GM12878 (cell line): ENCODE data around the gene DMRT2. TPM values are rescaled to one million over a fixed set of nuclear protein-coding genes. Genes with fewer than 3 reads are reported as not detected.

ENCODE experiments used
- ATAC-seq: fragments of 200-7000 bp; cut with Tn5 transposase; 3 replicates; pipeline ENCODE4 v1.9.1; 2020; ENCODE audit warnings: mild to moderate bottlenecking, moderate library complexity
- BruUV-seq: library from RNA; stranded (reverse); fragments of 400-500 nt; replicated peaks from 2 replicates; lab custom pipeline; 2021; lab: Mats Ljungman, UMichigan
- CTCF ChIA-PET: fragments of 300-600 bp; sonication (Branson Sonifier 250); formaldehyde crosslinking; extraction: SDS; loops from one replicate; lab custom pipeline; 2021; ENCODE audit warnings: inconsistent platforms; lab: Yijun Ruan, JAX
- POLR2A ChIA-PET: fragments of 350-600 bp; formaldehyde crosslinking; extraction: SDS; loops from one replicate; lab custom pipeline; 2021; ENCODE audit warnings: inconsistent platforms; lab: Charles Lee
- RAD21 ChIA-PET: fragments of 300-600 bp; sonication (Branson Sonifier 250); formaldehyde crosslinking; loops from one replicate; lab custom pipeline; 2023; ENCODE audit warnings: antibody characterized with exemption; ENCODE audit not compliant: unreplicated experiment; lab: Charles Lee
- SMC1A ChIA-PET: fragments of 300-600 bp; sonication (Branson Sonifier 250); formaldehyde crosslinking; loops from one replicate; lab custom pipeline; 2023; ENCODE audit not compliant: unreplicated experiment, uncharacterized antibody; lab: Charles Lee
- DNase-seq: peaks from one replicate; pipeline ENCODE4 v3.0.0-alpha.2; 2011; ENCODE audit warnings: low read depth, low spot score
- FAIRE-seq: peaks from 3 replicates; lab custom pipeline; 2011; peaks lifted over from hg19 to GRCh38; lab: Jason Lieb, UNC
- H2AFZ ChIP-seq: 2 replicates; pipeline ENCODE4 v1.6.0; 2011; ENCODE audit warnings: low read depth, low read length, control low read depth; ENCODE audit not compliant: control insufficient read depth
- H3K27ac ChIP-seq: 2 replicates; pipeline ENCODE4 v1.5.1; 2011; ENCODE audit warnings: control low read depth; ENCODE audit not compliant: control insufficient read depth, insufficient read depth
- H3K27me3 ChIP-seq, 2 experiments: replicated peaks in 1 of 2; 2 replicates each; pipeline versions ENCODE4 v1.6.0 to v1.6.1; 2011; ENCODE audit warnings: low read length in 1 of 2; ENCODE audit not compliant: control insufficient read depth in 2 of 2, insufficient read depth in 2 of 2
- H3K36me3 ChIP-seq, 2 experiments: 2 replicates each; pipeline ENCODE4 v1.5.1; 2011; ENCODE audit warnings: low read length in 1 of 2; ENCODE audit not compliant: control insufficient read depth in 2 of 2, insufficient read depth in 2 of 2
- H3K4me1 ChIP-seq: 2 replicates; pipeline ENCODE4 v1.6.1; 2011; ENCODE audit warnings: mild to moderate bottlenecking, low read length, moderate library complexity, mixed read lengths; ENCODE audit not compliant: control insufficient read depth, insufficient read depth
- H3K4me2 ChIP-seq: 2 replicates; pipeline ENCODE4 v1.6.0; 2011; ENCODE audit warnings: control low read depth; ENCODE audit not compliant: control insufficient read depth, insufficient read depth
- H3K4me3 ChIP-seq: fragments of 200-600 bp; sonication (generic); 2 replicates; pipeline ENCODE4 v1.5.1; 2016
- H3K79me2 ChIP-seq: 2 replicates; pipeline ENCODE4 v1.6.0; 2011; ENCODE audit warnings: low read length; ENCODE audit not compliant: control insufficient read depth, insufficient read depth
- H3K9ac ChIP-seq: 2 replicates; pipeline ENCODE4 v1.8.0; 2011; ENCODE audit warnings: low read length, control low read depth, mixed read lengths; ENCODE audit not compliant: control insufficient read depth, insufficient read depth
- H3K9me3 ChIP-seq: replicated peaks from 3 replicates; pipeline ENCODE4 v1.5.1; 2011; ENCODE audit warnings: mild to moderate bottlenecking, low read length; ENCODE audit not compliant: control insufficient read depth, insufficient read depth
- H4K20me1 ChIP-seq: 2 replicates; pipeline ENCODE4 v1.6.0; 2011; ENCODE audit not compliant: control insufficient read depth, insufficient read depth
- CREM ChIP-seq: IDR thresholded peaks from 2 replicates; pipeline ENCODE4 v1.6.1; 2014; ENCODE audit warnings: antibody characterized with exemption, low read depth
- RELA ChIP-seq: fragments of 450-650 bp; IDR thresholded peaks from 2 replicates; pipeline ENCODE4 v1.8.0; 2014; ENCODE audit warnings: borderline replicate concordance; ENCODE audit not compliant: partially characterized antibody
- SRF ChIP-seq, 2 experiments: IDR thresholded peaks; 2 replicates each; pipeline ENCODE4 v1.6.1; 2011; ENCODE audit warnings: low read depth in 2 of 2, low read length in 2 of 2, mild to moderate bottlenecking in 1 of 2, moderate library complexity in 1 of 2
- ZSCAN29 ChIP-seq: fragments of 450-650 bp; IDR thresholded peaks from 2 replicates; pipeline ENCODE4 v1.6.1; 2017; ENCODE audit warnings: mild to moderate bottlenecking, moderate library complexity
- WGBS: methylation state at CpG from one replicate; pipeline ENCODE4 v1.1.6; 2016; ENCODE audit warnings: low lambda C conversion rate; ENCODE audit not compliant: insufficient replicate concordance, insufficient coverage; ENCODE audit errors: missing lambda C conversion rate; 5-methylcytosine and 5-hydroxymethylcytosine counted together
- in situ Hi-C: fragments of 300-500 bp; cut with MboI; formaldehyde crosslinking; loops from 9 replicates; pipeline ENCODE4 v1.14.3; 2018; ENCODE audit warnings: mixed read lengths
- intact Hi-C: fragments of 100-400 bp; cut with micrococcal nuclease; formaldehyde crosslinking; loops from one replicate; pipeline ENCODE4 v1.14.2; 2022; ENCODE audit not compliant: unreplicated experiment
- polyA plus RNA-seq, 11 experiments: library from polyadenylated mRNA; depleted of rRNA in 4 of 11; unstranded in 6 of 11; stranded (reverse) in 5 of 11; fragments of >200 nt; fragmentation: Nextera tagmentation in 4 of 11; fragmentation: Illumina TruSeq in 1 of 11; extraction: Ambion mirVana in 4 of 11; extraction: Trizol in 1 of 11; gene quantifications; 1 replicate in 1 of 11; 2 replicates in 10 of 11; pipeline versions ENCODE4 v1.2.1 to v1.2.3, GENCODE V29; 2011 to 2016; ENCODE audit warnings: inconsistent platforms in 2 of 11, missing spikeins in 2 of 11, low read depth in 1 of 11
- total RNA-seq, 4 experiments: library from RNA; depleted of rRNA in 3 of 4; stranded (reverse); fragments of >200 nt in 3 of 4; fragmentation: Illumina TruSeq in 1 of 4; extraction: Trizol in 1 of 4; gene quantifications; 2 replicates each; pipeline versions ENCODE4 v1.2.1 to v1.2.3, GENCODE V29; 2013 to 2021
- TF ChIP-seq, protein P1 (sequence below): fragments of 450-650 bp; formaldehyde crosslinking; IDR thresholded peaks from 2 replicates; pipeline ENCODE4 v1.4.0; 2022; ENCODE audit warnings: mild to moderate bottlenecking, moderate library complexity
- TF ChIP-seq, protein P2 (sequence below): fragments of 450-650 bp; IDR thresholded peaks from 2 replicates; pipeline ENCODE4 v1.6.1; 2018; ENCODE audit warnings: mild to moderate bottlenecking, low read depth, moderate library complexity; ENCODE audit not compliant: partially characterized antibody
- TF ChIP-seq, protein P3 (sequence below): fragments of 450-650 bp; IDR thresholded peaks from 2 replicates; pipeline ENCODE4 v1.6.1; 2016; ENCODE audit warnings: mild to moderate bottlenecking

Gene DMRT2
- total and polyA plus RNA-seq, 10 of the 15 experiments (the other 5 are each of a cell fraction or from before 2014, with no cell fraction given): 0.08 to 50.2 (median 0.69) TPM

DNA sequence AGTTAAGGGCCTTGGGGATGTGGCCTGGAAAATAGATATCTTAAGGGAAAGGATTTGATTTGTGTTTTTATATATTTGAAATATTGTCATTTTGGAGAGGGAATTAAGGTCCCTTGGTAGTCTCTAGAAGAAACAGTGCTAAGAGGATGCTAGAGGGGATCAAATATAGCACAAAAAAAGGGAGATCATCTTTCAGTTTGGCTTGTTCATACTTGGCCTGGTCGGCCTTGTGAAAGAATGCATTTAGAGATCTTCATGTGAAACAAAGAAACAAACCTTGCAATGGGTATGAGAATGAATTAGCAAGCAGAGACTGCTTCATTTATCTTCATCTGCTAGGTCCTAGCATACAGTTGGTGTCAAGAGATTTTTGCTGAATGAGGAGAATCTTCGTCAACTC lies 15.0 kb downstream of the DMRT2 start:
- ATAC-seq (no peak), DNase-seq (no peak)

More for the DNA sequence above, 15.0 kb downstream of the DMRT2 start:
- Histone ChIP-seq H2AFZ (no peak overlapping the region), H3K79me2 (no peaks in the 10 kb centered on the region), H3K27me3 (no peaks in the 10 kb centered on the region), H4K20me1 (no peaks in the 10 kb centered on the region; the same call in 1 of the 2 replicates), H3K4me3 (no peak overlapping the region), H3K9ac (no peak overlapping the region), H3K27ac (no peak overlapping the region), H3K9me3 (no peaks in the 10 kb centered on the region), H3K36me3 (no peaks in the 10 kb centered on the region), H3K4me2 (no peak overlapping the region), H3K4me1 (no peaks in the 10 kb centered on the region)
- RAD21 ChIA-PET: no interaction called here
- BruUV-seq: no TSS peak
- WGBS: 54% methylated on average over 2 of the region's 2 CpGs
- TF ChIP-seq, protein P1, sequence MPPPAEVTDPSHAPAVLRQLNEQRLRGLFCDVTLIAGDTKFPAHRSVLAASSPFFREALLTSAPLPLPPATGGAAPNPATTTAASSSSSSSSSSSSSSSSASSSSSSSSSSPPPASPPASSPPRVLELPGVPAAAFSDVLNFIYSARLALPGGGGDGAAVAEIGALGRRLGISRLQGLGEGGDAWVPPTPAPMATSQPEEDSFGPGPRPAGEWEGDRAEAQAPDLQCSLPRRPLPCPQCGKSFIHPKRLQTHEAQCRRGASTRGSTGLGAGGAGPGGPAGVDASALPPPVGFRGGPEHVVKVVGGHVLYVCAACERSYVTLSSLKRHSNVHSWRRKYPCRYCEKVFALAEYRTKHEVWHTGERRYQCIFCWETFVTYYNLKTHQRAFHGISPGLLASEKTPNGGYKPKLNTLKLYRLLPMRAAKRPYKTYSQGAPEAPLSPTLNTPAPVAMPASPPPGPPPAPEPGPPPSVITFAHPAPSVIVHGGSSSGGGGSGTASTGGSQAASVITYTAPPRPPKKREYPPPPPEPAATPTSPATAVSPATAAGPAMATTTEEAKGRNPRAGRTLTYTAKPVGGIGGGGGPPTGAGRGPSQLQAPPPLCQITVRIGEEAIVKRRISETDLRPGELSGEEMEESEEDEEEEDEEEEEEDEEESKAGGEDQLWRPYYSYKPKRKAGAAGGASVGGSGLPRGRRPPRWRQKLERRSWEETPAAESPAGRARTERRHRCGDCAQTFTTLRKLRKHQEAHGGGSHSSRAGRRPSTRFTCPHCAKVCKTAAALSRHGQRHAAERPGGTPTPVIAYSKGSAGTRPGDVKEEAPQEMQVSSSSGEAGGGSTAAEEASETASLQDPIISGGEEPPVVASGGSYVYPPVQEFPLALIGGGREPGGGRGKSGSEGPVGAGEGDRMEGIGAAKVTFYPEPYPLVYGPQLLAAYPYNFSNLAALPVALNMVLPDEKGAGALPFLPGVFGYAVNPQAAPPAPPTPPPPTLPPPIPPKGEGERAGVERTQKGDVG (CRISPR knock-in tag): no peak
- TF ChIP-seq, protein P2, sequence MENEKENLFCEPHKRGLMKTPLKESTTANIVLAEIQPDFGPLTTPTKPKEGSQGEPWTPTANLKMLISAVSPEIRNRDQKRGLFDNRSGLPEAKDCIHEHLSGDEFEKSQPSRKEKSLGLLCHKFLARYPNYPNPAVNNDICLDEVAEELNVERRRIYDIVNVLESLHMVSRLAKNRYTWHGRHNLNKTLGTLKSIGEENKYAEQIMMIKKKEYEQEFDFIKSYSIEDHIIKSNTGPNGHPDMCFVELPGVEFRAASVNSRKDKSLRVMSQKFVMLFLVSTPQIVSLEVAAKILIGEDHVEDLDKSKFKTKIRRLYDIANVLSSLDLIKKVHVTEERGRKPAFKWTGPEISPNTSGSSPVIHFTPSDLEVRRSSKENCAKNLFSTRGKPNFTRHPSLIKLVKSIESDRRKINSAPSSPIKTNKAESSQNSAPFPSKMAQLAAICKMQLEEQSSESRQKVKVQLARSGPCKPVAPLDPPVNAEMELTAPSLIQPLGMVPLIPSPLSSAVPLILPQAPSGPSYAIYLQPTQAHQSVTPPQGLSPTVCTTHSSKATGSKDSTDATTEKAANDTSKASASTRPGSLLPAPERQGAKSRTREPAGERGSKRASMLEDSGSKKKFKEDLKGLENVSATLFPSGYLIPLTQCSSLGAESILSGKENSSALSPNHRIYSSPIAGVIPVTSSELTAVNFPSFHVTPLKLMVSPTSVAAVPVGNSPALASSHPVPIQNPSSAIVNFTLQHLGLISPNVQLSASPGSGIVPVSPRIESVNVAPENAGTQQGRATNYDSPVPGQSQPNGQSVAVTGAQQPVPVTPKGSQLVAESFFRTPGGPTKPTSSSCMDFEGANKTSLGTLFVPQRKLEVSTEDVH: no peak
- TF ChIP-seq ZSCAN29 (no peak), CREM (no peak), SRF (IDR thresholded peaks at IDR 0.05; ENCODE audit: low read depth in 2 of 2, low read length in 2 of 2) (no peak), RELA (no peak)
- TF ChIP-seq, protein P3, sequence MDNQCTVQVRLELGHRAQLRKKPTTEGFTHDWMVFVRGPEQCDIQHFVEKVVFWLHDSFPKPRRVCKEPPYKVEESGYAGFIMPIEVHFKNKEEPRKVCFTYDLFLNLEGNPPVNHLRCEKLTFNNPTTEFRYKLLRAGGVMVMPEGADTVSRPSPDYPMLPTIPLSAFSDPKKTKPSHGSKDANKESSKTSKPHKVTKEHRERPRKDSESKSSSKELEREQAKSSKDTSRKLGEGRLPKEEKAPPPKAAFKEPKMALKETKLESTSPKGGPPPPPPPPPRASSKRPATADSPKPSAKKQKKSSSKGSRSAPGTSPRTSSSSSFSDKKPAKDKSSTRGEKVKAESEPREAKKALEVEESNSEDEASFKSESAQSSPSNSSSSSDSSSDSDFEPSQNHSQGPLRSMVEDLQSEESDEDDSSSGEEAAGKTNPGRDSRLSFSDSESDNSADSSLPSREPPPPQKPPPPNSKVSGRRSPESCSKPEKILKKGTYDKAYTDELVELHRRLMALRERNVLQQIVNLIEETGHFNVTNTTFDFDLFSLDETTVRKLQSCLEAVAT: no peak
- in situ Hi-C loops: no loop called here
- FAIRE-seq: no peak
- CTCF ChIA-PET: interaction anchor here (1.4 to 1.5 kb wide), 2 partner anchors 9 to 11 kb away, joined by 3 read pairs; no protein-coding TSS in a partner anchor
- intact Hi-C loops: no loop called here
- POLR2A ChIA-PET: no interaction called here
- SMC1A ChIA-PET: interaction anchor here (0.7 to 2.3 kb wide), 3 partner anchors 8 to 296 kb away, joined by 4 to 10 read pairs (median 4); no protein-coding TSS in a partner anchor
